ENCODE data around the gene ITGA4.

ITGA4 gene

DNA sequence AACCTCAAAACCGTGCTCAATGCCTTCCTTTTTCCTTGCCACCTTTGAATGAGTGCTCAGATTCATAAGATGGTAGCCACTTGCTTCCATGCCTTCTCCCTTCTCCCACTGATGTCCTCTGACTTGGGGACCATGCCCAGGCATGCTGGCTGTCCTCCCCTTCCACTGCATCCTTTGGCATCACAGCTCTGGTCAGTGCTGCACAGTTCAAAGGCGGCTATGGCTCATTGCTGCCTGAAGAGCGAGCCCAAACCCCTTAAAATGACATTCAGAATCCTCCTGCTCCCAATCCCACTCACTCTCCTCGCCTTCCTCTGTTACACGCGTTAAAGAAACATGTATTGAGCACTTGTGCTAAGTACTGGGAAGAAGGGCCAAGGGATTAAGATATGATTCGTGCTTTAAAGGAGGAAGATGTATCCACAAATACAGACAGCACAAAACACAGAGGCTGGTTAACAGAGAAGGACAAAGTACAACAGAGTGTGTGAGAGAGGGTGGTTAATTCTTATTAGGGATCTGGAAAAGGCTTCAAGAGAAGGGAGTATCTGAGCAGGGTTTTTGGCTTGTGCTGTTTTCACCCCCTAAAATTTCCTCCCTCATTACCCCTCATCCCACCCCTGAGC is 118.0 kb downstream of the ITGA4 start:
- DNase-seq (ENCODE audit: low read depth), result no peak

DNA sequence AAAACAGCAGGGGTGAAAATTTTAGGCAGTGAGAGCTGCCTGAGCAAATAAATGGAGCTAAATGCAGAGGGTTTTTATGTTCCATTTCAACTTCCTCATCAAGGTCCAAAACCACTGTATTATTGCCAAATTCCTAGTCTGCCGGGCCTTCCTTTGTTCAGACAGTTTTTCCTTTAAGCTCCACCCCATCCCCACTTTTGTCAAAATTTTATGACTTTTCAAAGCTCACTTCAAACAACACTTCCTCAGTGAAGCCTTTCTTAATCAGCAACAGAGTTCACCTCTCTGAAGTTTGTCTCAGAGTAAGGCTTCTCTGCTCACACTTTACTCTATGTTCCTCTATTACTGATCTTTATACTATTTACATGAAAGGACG is 118.5 kb downstream of the ITGA4 start:
- no peak for DNase-seq (ENCODE audit: low read depth)

GRCh38 chr2:181576431-181576830 is 119.2 kb downstream of the ITGA4 start:
- no peak for DNase-seq (ENCODE audit: low read depth)

GRCh38 chr2:181578829-181579228 is 121.6 kb downstream of the ITGA4 start:
- no peak for DNase-seq (ENCODE audit: low read depth)

- DNase-seq (ENCODE audit: low read depth), result no peak
Measured at GRCh38 chr2:181581534-181581933, 124.3 kb downstream of the ITGA4 start.

DNA sequence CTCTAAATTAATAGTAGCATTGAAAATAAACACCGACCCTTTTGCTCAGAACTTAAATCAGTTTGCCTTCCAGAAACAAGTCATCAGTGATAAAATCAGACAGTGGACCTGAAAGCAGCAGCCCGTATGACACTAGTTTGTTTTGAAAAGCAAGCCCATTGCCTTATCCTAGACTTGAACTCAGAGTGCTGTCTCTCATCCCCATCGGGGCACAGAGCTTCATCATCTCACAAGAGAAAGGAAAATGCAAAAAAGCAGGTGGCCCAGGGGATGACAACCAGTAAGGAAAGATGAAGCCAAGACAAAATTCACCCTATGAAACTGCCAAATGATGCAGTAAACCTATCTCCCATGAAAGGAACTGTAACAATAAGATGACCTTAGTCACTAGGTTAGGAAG is 128.5 kb downstream of the ITGA4 start:
- no peak for DNase-seq (ENCODE audit: low read depth)
